ENCODE measurements around the gene RAP1GAP. TPM values are rescaled to one million over a fixed set of nuclear protein-coding genes. Genes with fewer than 3 reads are reported as not detected.

RAP1GAP gene
- total RNA-seq, 1 donor from 2014 or later, result 0.64 TPM

DNA sequence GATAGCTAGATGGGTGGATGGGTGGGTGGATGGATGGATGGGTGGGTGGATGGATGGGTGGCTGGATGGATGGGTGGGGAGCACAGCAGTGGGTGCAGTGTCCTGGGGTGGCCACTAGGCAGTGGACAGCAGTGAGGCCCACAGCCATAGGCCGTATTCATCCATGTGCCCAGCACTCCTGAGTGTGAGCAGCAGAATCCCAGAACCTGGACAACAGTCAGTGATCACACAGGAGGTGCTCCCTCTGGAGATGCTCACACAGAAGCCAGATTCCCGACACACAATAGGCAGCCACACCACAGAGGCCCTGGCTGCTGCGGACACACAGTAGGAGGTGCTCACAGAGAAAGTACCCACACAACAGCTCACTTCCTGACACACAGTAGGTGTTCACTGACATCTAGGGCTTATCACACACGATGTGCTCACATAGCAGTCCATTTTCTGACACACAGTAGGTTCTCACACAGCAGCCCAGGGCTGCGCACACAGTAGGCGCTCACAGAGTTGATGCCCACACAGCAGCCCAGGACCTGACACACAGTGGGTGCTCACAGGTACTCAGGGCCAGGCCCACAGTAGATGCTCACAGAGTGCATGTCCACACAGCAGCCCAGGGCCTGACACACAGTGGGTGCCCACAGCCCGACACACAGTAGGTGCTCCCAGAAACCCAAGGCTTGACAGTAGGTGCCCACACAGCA lies 64.0 kb downstream of the RAP1GAP start:
- no peaks in the 10 kb centered on the region for H3K4me1 ChIP-seq
- intact Hi-C loops (cut with DNase I), result no loop called here
- no peaks in the 10 kb centered on the region for H3K36me3 ChIP-seq
- no peak overlapping the region for H3K4me3 ChIP-seq
- no peak for DNase-seq (ENCODE audit: low spot score in 2 of 2)
- H3K9me3 ChIP-seq, result no peaks in the 10 kb centered on the region
- H3K27me3 ChIP-seq, result no peaks in the 10 kb centered on the region
- H3K27ac ChIP-seq, result no peak overlapping the region
- TF ChIP-seq, protein P1, sequence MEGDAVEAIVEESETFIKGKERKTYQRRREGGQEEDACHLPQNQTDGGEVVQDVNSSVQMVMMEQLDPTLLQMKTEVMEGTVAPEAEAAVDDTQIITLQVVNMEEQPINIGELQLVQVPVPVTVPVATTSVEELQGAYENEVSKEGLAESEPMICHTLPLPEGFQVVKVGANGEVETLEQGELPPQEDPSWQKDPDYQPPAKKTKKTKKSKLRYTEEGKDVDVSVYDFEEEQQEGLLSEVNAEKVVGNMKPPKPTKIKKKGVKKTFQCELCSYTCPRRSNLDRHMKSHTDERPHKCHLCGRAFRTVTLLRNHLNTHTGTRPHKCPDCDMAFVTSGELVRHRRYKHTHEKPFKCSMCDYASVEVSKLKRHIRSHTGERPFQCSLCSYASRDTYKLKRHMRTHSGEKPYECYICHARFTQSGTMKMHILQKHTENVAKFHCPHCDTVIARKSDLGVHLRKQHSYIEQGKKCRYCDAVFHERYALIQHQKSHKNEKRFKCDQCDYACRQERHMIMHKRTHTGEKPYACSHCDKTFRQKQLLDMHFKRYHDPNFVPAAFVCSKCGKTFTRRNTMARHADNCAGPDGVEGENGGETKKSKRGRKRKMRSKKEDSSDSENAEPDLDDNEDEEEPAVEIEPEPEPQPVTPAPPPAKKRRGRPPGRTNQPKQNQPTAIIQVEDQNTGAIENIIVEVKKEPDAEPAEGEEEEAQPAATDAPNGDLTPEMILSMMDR (IDR thresholded peaks at IDR 0.05), result no peak

GRCh38 chr1:21604208-21604957 lies 64.8 kb downstream of the RAP1GAP start:
- TF ChIP-seq, protein P1 (IDR thresholded peaks at IDR 0.05), result no peak
- no peak for DNase-seq (ENCODE audit: low spot score in 2 of 2)
- Histone ChIP-seq H3K4me3 (no peak overlapping the region), H3K27me3 (no peaks in the 10 kb centered on the region), H3K9me3 (no peaks in the 10 kb centered on the region), H3K4me1 (no peaks in the 10 kb centered on the region), H3K36me3 (no peaks in the 10 kb centered on the region), H3K27ac (no peak overlapping the region)
- intact Hi-C loops (cut with DNase I), result no loop called here

DNA sequence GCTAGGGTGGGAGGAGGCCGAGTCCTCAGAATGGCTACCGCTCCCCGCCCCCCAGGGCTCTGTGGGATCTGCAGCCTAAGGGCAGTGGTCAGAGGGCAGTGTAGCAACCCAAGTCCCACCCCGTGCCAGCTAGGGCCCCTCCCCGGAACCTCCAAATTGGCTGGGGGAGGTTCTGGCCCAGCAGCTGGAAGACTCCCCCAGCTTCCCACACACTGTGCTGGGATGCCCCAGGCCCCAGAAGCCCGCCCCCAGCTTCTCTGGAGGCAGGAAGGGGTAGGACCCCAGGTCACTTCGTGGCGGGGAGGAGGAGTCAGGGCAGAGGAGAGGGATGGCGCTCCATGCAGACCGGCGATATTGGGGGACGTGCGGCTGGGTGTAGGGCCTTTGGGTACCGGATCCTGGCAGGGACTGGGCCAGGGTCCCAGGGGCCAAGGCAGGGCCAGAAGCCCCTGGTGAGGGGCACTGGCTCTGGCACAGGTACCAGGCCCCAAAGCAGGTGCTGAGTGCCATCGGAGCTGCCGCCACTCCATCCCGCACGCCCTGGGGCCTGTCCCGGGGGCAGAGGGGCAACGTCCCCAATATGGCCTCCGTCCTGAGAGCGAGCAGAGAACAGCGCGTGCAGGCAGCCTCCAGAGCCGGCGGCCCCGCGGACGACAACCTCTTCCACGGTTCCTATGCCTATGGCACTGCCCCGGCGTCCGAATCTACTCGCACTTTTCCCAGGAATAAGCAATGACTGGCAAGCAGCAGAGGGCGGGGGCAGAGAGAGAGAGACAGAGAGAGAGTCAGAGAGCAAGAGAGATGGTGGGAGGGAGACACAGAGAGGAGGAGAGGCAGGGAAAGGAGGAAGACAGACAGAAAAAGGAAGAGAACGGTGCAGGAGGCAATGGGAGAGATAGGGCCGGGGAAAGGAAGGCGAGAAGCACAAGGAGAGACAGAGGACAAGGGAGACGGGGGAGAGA lies 65.7 kb downstream of the RAP1GAP start:
- no peaks in the 10 kb centered on the region for H3K9me3 ChIP-seq
- TF ChIP-seq, protein P1 (IDR thresholded peaks at IDR 0.05), result no peak
- no peaks in the 10 kb centered on the region for H3K36me3 ChIP-seq
- intact Hi-C loops (cut with DNase I), result no loop called here
- no peak overlapping the region for H3K27ac ChIP-seq
- no peak overlapping the region for H3K4me3 ChIP-seq
- DNase-seq (ENCODE audit: low spot score in 2 of 2), result no peak
- H3K27me3 ChIP-seq, result no peaks in the 10 kb centered on the region
- no peaks in the 10 kb centered on the region for H3K4me1 ChIP-seq

DNA sequence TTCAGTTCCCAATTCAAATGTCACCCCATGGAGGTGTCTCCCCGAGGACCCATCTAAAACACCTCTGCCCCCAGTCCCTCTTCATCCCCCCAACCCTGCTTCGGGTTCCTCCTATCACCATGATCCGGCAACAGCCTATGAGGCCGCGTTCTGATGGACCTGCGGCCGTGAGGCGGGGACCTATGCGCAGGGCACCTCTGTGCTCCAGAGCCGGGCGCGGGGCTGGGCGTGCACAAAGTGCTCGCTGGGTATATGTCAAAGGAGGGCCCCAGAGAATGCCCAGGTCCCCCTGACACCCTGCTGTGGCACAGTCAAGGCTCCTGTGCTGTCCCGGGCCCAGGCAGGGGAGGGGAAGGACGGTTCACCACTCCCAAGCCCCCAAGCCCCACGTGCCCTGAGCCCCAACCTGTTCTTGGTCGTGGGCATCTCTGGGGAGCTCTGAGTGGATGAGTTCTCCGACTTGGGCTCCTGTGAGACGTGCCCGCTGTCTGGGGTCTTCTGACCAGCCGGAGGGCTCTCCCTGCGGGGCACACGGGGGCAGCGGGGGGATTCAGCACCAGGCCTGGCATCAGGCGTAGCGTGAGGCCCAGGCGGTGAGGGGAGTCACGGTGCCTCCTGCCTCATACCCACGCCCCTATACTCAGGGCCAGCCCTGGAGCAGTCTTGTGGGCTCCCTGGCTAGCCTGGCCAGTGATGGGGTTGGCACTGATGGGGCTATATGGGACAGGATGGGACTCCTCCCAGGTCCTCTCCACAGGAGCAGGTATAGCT lies 67.7 kb downstream of the RAP1GAP start:
- DNase-seq (ENCODE audit: low spot score in 2 of 2), result no peak
- no peaks in the 10 kb centered on the region for H3K4me1 ChIP-seq
- no peaks in the 10 kb centered on the region for H3K36me3 ChIP-seq
- H3K9me3 ChIP-seq, result no peaks in the 10 kb centered on the region
- H3K27ac ChIP-seq, result no peak overlapping the region
- H3K4me3 ChIP-seq, result no peak overlapping the region
- intact Hi-C loops (cut with DNase I), result no loop called here
- H3K27me3 ChIP-seq, result no peaks in the 10 kb centered on the region
- TF ChIP-seq, protein P1 (IDR thresholded peaks at IDR 0.05), result no peak

GRCh38 chr1:21599402-21599801 lies 69.8 kb downstream of the RAP1GAP start:
- intact Hi-C loops (cut with DNase I), result no loop called here
- Histone ChIP-seq H3K36me3 (no peaks in the 10 kb centered on the region), H3K27me3 (no peaks in the 10 kb centered on the region), H3K4me3 (no peak overlapping the region), H3K4me1 (no peaks in the 10 kb centered on the region), H3K9me3 (no peaks in the 10 kb centered on the region), H3K27ac (no peak overlapping the region)
- TF ChIP-seq, protein P1 (IDR thresholded peaks at IDR 0.05), result no peak
- no peak for DNase-seq (ENCODE audit: low spot score in 2 of 2)
